Measurements from ENCODE around the gene FNDC10.

FNDC10 gene

GRCh38 chr1:1631782-1632420, 32.0 kb upstream of the FNDC10 start, which contains the start of gene MMP23B:
MMP23B (plus strand) TSS chr1:1632173; CDS start chr1:1632219, 46 bp downstream.
- Mint-ChIP-seq H3K4me3 (peak within 1 kb of the TSS; percentile 76 to 86), H3K4me1 (ENCODE audit: low read depth in 2 of 2) (peaks cover 2 to 3% of the 10 kb centered on the region in 2 donors), H3K9me3 (no peaks in the 10 kb centered on the region), H3K27me3 (no peaks in the 10 kb centered on the region), H3K27ac (peak within 1 kb of the TSS in 1 of 2 donors; percentile 85), H3K36me3 (ENCODE audit: insufficient read depth) (peaks cover 30% of the 10 kb centered on the region)
- ATAC-seq (replicated peaks) (no peak), DNase-seq (peak in 1 of 3 experiments; percentile 21)

GRCh38 chr1:1630965-1631781, 31.2 kb upstream of the FNDC10 start:
- Mint-ChIP-seq H3K9me3 (no peaks in the 10 kb centered on the region), H3K27me3 (no peaks in the 10 kb centered on the region), H3K4me1 (ENCODE audit: low read depth in 2 of 2) (peaks cover 2 to 3% of the 10 kb centered on the region in 2 donors), H3K36me3 (ENCODE audit: insufficient read depth) (peaks cover 22% of the 10 kb centered on the region), H3K27ac (peak overlapping the region in 1 of 2 donors; percentile 86), H3K4me3 (peak overlapping the region; percentile 85 to 86)
- peak in 2 of 3 experiments; percentile 35 to 40 for DNase-seq
- ATAC-seq (replicated peaks) = no peak

GRCh38 chr1:1630191-1630964, 30.4 kb upstream of the FNDC10 start:
- H3K36me3 Mint-ChIP-seq (ENCODE audit: insufficient read depth) = peaks cover 22% of the 10 kb centered on the region
- peaks cover 2 to 3% of the 10 kb centered on the region in 2 donors for H3K4me1 Mint-ChIP-seq (ENCODE audit: low read depth in 2 of 2)
- H3K9me3 Mint-ChIP-seq = no peaks in the 10 kb centered on the region
- ATAC-seq (replicated peaks) (peak; percentile 69), DNase-seq (peak; percentile 92 to 95 (median 93))
- H3K27ac Mint-ChIP-seq = peak overlapping the region; percentile 86 to 93
- peak overlapping the region; percentile 85 to 86 for H3K4me3 Mint-ChIP-seq
- no peaks in the 10 kb centered on the region for H3K27me3 Mint-ChIP-seq

- peak; percentile 64 for ATAC-seq (replicated peaks)
- peak overlapping the region; percentile 86 to 93 for H3K27ac Mint-ChIP-seq
- H3K36me3 Mint-ChIP-seq (ENCODE audit: insufficient read depth) = peaks cover 22% of the 10 kb centered on the region
Observed at GRCh38 chr1:1629430-1630190, 29.7 kb upstream of the FNDC10 start.

GRCh38 chr1:1628754-1629429, 29.0 kb upstream of the FNDC10 start:
- ATAC-seq (replicated peaks) (peak; percentile 3), DNase-seq (peak; percentile 37 to 45 (median 41))
- peaks cover 22% of the 10 kb centered on the region for H3K36me3 Mint-ChIP-seq (ENCODE audit: insufficient read depth)
- H3K9me3 Mint-ChIP-seq = no peaks in the 10 kb centered on the region
- no peaks in the 10 kb centered on the region for H3K27me3 Mint-ChIP-seq
- peak overlapping the region; percentile 85 to 86 for H3K4me3 Mint-ChIP-seq
- no peak overlapping the region for H3K27ac Mint-ChIP-seq
- H3K4me1 Mint-ChIP-seq (ENCODE audit: low read depth in 2 of 2) = peaks cover 2 to 11% of the 10 kb centered on the region in 2 donors

More at GRCh38 chr1:1629430-1630190, 29.7 kb upstream of the FNDC10 start:
- H3K4me1 Mint-ChIP-seq (ENCODE audit: low read depth in 2 of 2) = peaks cover 2 to 9% of the 10 kb centered on the region in 2 donors
- DNase-seq = peak; percentile 86 to 90 (median 87)
- H3K27me3 Mint-ChIP-seq = no peaks in the 10 kb centered on the region
- no peaks in the 10 kb centered on the region for H3K9me3 Mint-ChIP-seq
- peak overlapping the region; percentile 85 to 86 for H3K4me3 Mint-ChIP-seq

GRCh38 chr1:1627829-1628753, 28.2 kb upstream of the FNDC10 start:
- Mint-ChIP-seq H3K4me1 (ENCODE audit: low read depth in 2 of 2) (peaks cover 2 to 11% of the 10 kb centered on the region in 2 donors), H3K27me3 (no peaks in the 10 kb centered on the region), H3K4me3 (peak overlapping the region; percentile 85 to 86), H3K9me3 (no peaks in the 10 kb centered on the region), H3K27ac (no peak overlapping the region), H3K36me3 (ENCODE audit: insufficient read depth) (peaks cover 22% of the 10 kb centered on the region)
- DNase-seq (no peak), ATAC-seq (replicated peaks) (no peak)

- no peak for ATAC-seq (replicated peaks)
- Mint-ChIP-seq H3K27me3 (no peaks in the 10 kb centered on the region), H3K27ac (no peak overlapping the region)
Observed at GRCh38 chr1:1627261-1627828, 27.4 kb upstream of the FNDC10 start.

GRCh38 chr1:1626207-1627141, 26.5 kb upstream of the FNDC10 start:
- H3K27ac Mint-ChIP-seq = peak overlapping the region in 1 of 2 donors; percentile 29
- peaks cover 23% of the 10 kb centered on the region for H3K36me3 Mint-ChIP-seq (ENCODE audit: insufficient read depth)
- H3K27me3 Mint-ChIP-seq = no peaks in the 10 kb centered on the region
- no peak overlapping the region for H3K4me3 Mint-ChIP-seq
- H3K4me1 Mint-ChIP-seq (ENCODE audit: low read depth in 2 of 2) = peaks cover 4 to 11% of the 10 kb centered on the region in 2 donors
- DNase-seq (no peak), ATAC-seq (replicated peaks) (no peak)
- no peaks in the 10 kb centered on the region for H3K9me3 Mint-ChIP-seq

More at GRCh38 chr1:1627261-1627828, 27.4 kb upstream of the FNDC10 start:
- H3K4me1 Mint-ChIP-seq (ENCODE audit: low read depth in 2 of 2) = peaks cover 4 to 11% of the 10 kb centered on the region in 2 donors
- peak overlapping the region; percentile 27 to 85 for H3K4me3 Mint-ChIP-seq
- no peaks in the 10 kb centered on the region for H3K9me3 Mint-ChIP-seq
- H3K36me3 Mint-ChIP-seq (ENCODE audit: insufficient read depth) = peaks cover 26% of the 10 kb centered on the region
- no peak for DNase-seq

- peaks cover 4 to 11% of the 10 kb centered on the region in 2 donors for H3K4me1 Mint-ChIP-seq (ENCODE audit: low read depth in 2 of 2)
- peaks cover 20% of the 10 kb centered on the region for H3K36me3 Mint-ChIP-seq (ENCODE audit: insufficient read depth)
- DNase-seq = no peak
- H3K4me3 Mint-ChIP-seq = no peak overlapping the region
- no peak for ATAC-seq (replicated peaks)
- peak overlapping the region in 1 of 2 donors; percentile 29 for H3K27ac Mint-ChIP-seq
- H3K9me3 Mint-ChIP-seq = no peaks in the 10 kb centered on the region
- no peaks in the 10 kb centered on the region for H3K27me3 Mint-ChIP-seq
Observed at GRCh38 chr1:1625824-1626206, 25.9 kb upstream of the FNDC10 start.

- DNase-seq = no peak
- Mint-ChIP-seq H3K4me3 (no peak overlapping the region), H3K27ac (no peak overlapping the region), H3K27me3 (no peaks in the 10 kb centered on the region), H3K36me3 (ENCODE audit: insufficient read depth) (peaks cover 21% of the 10 kb centered on the region), H3K9me3 (no peaks in the 10 kb centered on the region), H3K4me1 (ENCODE audit: low read depth in 2 of 2) (peaks cover 4 to 10% of the 10 kb centered on the region in 2 donors)
- ATAC-seq (replicated peaks) = no peak
Observed at GRCh38 chr1:1625404-1625775, 25.5 kb upstream of the FNDC10 start.
